Liver (tissue), 9 donors: ENCODE results near the gene PEMT. TPM values are rescaled to one million over a fixed set of nuclear protein-coding genes. Genes with fewer than 3 reads are reported as not detected.

Source experiments
- DNase-seq: peaks from one replicate; pipeline ENCODE4 v3.0.0-alpha.2; 2017; ENCODE audit warnings: low spot score
- H3K27ac ChIP-seq, 2 donors: one replicate each; pipeline ENCODE4 v1.7.0; 2013; ENCODE audit warnings: inconsistent platforms in 2 of 2, low read length in 2 of 2, control low read depth in 1 of 2, low read depth in 1 of 2, mild to moderate bottlenecking in 1 of 2
- H3K27me3 ChIP-seq, 4 donors: one replicate each; pipeline versions ENCODE4 v1.6.1 to v1.7.0; 2013; ENCODE audit warnings: low read length in 3 of 4, inconsistent platforms in 1 of 4, mild to moderate bottlenecking in 1 of 4, moderate library complexity in 1 of 4; ENCODE audit not compliant: control insufficient read depth in 4 of 4, insufficient read depth in 4 of 4
- H3K36me3 ChIP-seq, 4 donors: one replicate each; pipeline versions ENCODE4 v1.6.1 to v1.7.0; 2013; ENCODE audit warnings: low read length in 3 of 4, mild to moderate bottlenecking in 3 of 4, low read depth in 1 of 4, moderate library complexity in 1 of 4; ENCODE audit not compliant: control insufficient read depth in 4 of 4, insufficient read depth in 3 of 4
- H3K4me1 ChIP-seq, 4 donors: one replicate each; pipeline versions ENCODE4 v1.6.1 to v1.7.0; 2013; ENCODE audit warnings: low read length in 3 of 4, mild to moderate bottlenecking in 3 of 4, moderate library complexity in 1 of 4; ENCODE audit not compliant: control insufficient read depth in 4 of 4, insufficient read depth in 4 of 4
- H3K4me3 ChIP-seq, 3 donors: one replicate each; pipeline versions ENCODE4 v1.6.1 to v1.7.0; 2013; ENCODE audit warnings: low read length in 3 of 3, control low read depth in 1 of 3, low read depth in 1 of 3, mild to moderate bottlenecking in 1 of 3
- H3K9ac ChIP-seq, 2 donors: one replicate each; pipeline ENCODE4 v1.7.0; 2013; ENCODE audit warnings: low read length in 2 of 2, mild to moderate bottlenecking in 2 of 2, moderate library complexity in 2 of 2, control low read depth in 1 of 2, low read depth in 1 of 2
- H3K9me3 ChIP-seq, 4 donors: one replicate each; pipeline versions ENCODE4 v1.6.1 to v1.7.0; 2013; ENCODE audit warnings: low read length in 3 of 4; ENCODE audit not compliant: control insufficient read depth in 4 of 4
- EGR1 ChIP-seq, 2 donors: IDR thresholded peaks; 2 replicates each; pipeline ENCODE4 v1.6.1; 2016 to 2018; ENCODE audit warnings: antibody characterized with exemption in 2 of 2, low read depth in 2 of 2
- FOXA1 ChIP-seq: IDR thresholded peaks from 2 replicates; pipeline ENCODE4 v1.6.1; 2016; ENCODE audit warnings: antibody characterized with exemption
- FOXA2 ChIP-seq: IDR thresholded peaks from 2 replicates; pipeline ENCODE4 v1.6.1; 2016; ENCODE audit warnings: antibody characterized with exemption
- GABPA ChIP-seq, 2 donors: IDR thresholded peaks in 1 of 2; conservative IDR thresholded peaks in 1 of 2; 2 replicates each; pipeline ENCODE4 v1.6.1; 2016; ENCODE audit warnings: antibody characterized with exemption in 2 of 2, mild to moderate bottlenecking in 1 of 2, moderate library complexity in 1 of 2
- HNF4A ChIP-seq, 2 donors: conservative IDR thresholded peaks; 2 replicates each; pipeline ENCODE4 v1.6.1; 2016; ENCODE audit warnings: antibody characterized with exemption in 2 of 2, mild to moderate bottlenecking in 2 of 2
- HNF4G ChIP-seq: IDR thresholded peaks from 2 replicates; pipeline ENCODE4 v1.6.1; 2016; ENCODE audit warnings: antibody characterized with exemption
- JUND ChIP-seq, 2 donors: IDR thresholded peaks; 2 replicates each; pipeline ENCODE4 v1.6.1; 2016; ENCODE audit warnings: antibody characterized with exemption in 2 of 2
- NR2F2 ChIP-seq: IDR thresholded peaks from 2 replicates; pipeline ENCODE4 v1.6.1; 2016; ENCODE audit warnings: antibody characterized with exemption
- RAD21 ChIP-seq, 2 donors: IDR thresholded peaks; 2 replicates each; pipeline ENCODE4 v1.6.1; 2016; ENCODE audit warnings: antibody characterized with exemption in 2 of 2, mild to moderate bottlenecking in 2 of 2
- RXRA ChIP-seq, 2 donors: IDR thresholded peaks; 2 replicates each; pipeline ENCODE4 v1.6.1; 2017 to 2018; ENCODE audit warnings: antibody characterized with exemption in 2 of 2, mild to moderate bottlenecking in 1 of 2
- SP1 ChIP-seq: IDR thresholded peaks from 2 replicates; pipeline ENCODE4 v1.6.1; 2018; ENCODE audit warnings: antibody characterized with exemption, mild to moderate bottlenecking
- TAF1 ChIP-seq: conservative IDR thresholded peaks from 2 replicates; pipeline ENCODE4 v1.6.1; 2016; ENCODE audit warnings: antibody characterized with exemption, mild to moderate bottlenecking
- YY1 ChIP-seq: IDR thresholded peaks from 2 replicates; pipeline ENCODE4 v1.6.1; 2016; ENCODE audit warnings: antibody characterized with exemption, mild to moderate bottlenecking
- WGBS: extraction: QIAGEN DNeasy Blood & Tissue Kit; methylation state at CpG from one replicate; pipeline ENCODE4 v1.1.7; 2013; 5-methylcytosine and 5-hydroxymethylcytosine counted together
- polyA plus RNA-seq, 2 donors: library from polyadenylated mRNA; stranded (reverse) in 1 of 2; unstranded in 1 of 2; fragments of 200-250 nt in 1 of 2; fragments of >200 nt in 1 of 2; fragmentation: Nextera tagmentation in 1 of 2; extraction: Ambion mirVana in 1 of 2; gene quantifications; one replicate each; pipeline versions ENCODE4 v1.2.1 to v1.2.3, GENCODE V29; 2013 to 2015
- total RNA-seq, 2 donors: library from RNA; depleted of rRNA; stranded (reverse); fragments of >200 nt; gene quantifications; one replicate each; pipeline ENCODE4 v1.2.3, GENCODE V29; 2014
- TF ChIP-seq, protein P1 (sequence below): fragments of 150-350 bp; IDR thresholded peaks from 2 replicates; pipeline ENCODE4 v1.5.1; 2017; ENCODE audit warnings: improper control_type of control experiment, low read depth, low read length; ENCODE audit not compliant: missing input control
- TF ChIP-seq, protein P2 (sequence below): IDR thresholded peaks from 2 replicates; pipeline ENCODE4 v1.6.1; 2016; ENCODE audit warnings: antibody characterized with exemption
- TF ChIP-seq, protein P3 (sequence below): IDR thresholded peaks from 2 replicates; pipeline ENCODE4 v1.6.1; 2016; ENCODE audit warnings: antibody characterized with exemption
- TF ChIP-seq, protein P4 (sequence below): IDR thresholded peaks from 2 replicates; pipeline ENCODE4 v1.6.1; 2016; ENCODE audit warnings: antibody characterized with exemption, mild to moderate bottlenecking
- TF ChIP-seq, protein P5 (sequence below): IDR thresholded peaks from 2 replicates; pipeline ENCODE4 v1.6.1; 2016; ENCODE audit warnings: antibody characterized with exemption
- donor health status: healthy.
- donor health status: healthy.
- donor health status: healthy.
- donor health status: healthy.
- donor health status: healthy.

The PEMT gene
- total and polyA plus RNA-seq, 4 donors, result 64.6 to 211 (median 184) TPM

DNA sequence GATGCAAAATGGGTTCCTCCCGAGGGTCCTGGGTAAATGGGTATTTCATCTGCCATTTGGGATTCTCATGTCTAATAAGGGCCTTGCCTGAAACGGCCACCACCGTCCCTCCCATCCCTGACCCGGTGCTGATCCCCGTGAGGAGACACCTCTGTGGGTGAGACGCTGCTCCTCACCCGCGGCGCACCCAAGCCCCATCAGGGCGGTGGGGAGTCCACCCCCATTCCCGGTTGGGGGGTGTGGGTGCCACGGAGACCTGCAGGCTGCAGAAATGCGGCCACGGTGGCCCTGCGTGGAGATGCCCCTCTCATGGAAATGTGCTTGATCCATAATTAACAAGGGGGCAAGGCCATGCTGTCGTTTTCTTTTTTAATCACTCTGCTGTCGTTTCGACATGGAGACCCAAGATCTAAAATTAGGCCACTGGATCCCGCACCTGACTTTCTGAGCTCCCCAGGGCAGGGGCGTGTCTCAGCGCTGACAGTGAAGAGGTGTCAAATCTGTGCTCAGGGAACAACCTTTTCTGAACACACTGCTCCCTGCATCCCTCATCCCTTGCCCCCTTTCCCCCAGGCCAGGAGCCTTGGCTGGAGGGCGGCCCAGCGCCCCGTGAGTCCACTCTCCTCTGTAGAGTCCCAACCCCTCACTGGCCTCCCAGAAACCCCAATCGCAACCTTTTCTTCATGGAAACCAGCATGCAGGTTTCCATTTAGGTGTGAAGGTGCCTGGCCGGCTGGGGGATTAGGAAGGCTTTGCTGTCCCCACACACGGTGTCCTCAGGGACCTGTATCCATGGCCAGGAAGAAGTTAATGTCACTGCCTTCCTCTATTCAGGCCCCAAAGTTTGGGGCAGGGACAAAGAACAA is 38.9 kb downstream of the PEMT start:
- WGBS, result 95% methylated on average over 27 of the region's 27 CpGs
- TF ChIP-seq FOXA2 (no peak), RAD21 (IDR thresholded peaks at IDR 0.05) (no peak), NR2F2 (no peak), YY1 (no peak), EGR1 (IDR thresholded peaks at IDR 0.05; ENCODE audit: low read depth in 2 of 2) (no peak), JUND (IDR thresholded peaks at IDR 0.05) (no peak), SP1 (no peak), FOXA1 (no peak)
- TF ChIP-seq, protein P1, sequence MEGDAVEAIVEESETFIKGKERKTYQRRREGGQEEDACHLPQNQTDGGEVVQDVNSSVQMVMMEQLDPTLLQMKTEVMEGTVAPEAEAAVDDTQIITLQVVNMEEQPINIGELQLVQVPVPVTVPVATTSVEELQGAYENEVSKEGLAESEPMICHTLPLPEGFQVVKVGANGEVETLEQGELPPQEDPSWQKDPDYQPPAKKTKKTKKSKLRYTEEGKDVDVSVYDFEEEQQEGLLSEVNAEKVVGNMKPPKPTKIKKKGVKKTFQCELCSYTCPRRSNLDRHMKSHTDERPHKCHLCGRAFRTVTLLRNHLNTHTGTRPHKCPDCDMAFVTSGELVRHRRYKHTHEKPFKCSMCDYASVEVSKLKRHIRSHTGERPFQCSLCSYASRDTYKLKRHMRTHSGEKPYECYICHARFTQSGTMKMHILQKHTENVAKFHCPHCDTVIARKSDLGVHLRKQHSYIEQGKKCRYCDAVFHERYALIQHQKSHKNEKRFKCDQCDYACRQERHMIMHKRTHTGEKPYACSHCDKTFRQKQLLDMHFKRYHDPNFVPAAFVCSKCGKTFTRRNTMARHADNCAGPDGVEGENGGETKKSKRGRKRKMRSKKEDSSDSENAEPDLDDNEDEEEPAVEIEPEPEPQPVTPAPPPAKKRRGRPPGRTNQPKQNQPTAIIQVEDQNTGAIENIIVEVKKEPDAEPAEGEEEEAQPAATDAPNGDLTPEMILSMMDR, result no peak
- TF ChIP-seq, protein P2, sequence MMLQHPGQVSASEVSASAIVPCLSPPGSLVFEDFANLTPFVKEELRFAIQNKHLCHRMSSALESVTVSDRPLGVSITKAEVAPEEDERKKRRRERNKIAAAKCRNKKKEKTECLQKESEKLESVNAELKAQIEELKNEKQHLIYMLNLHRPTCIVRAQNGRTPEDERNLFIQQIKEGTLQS, result no peak
- Histone ChIP-seq H3K4me1 (peaks cover 3 to 32% (median 20%) of the 10 kb centered on the region in 4 donors), H3K4me3 (no peak overlapping the region), H3K27me3 (no peaks in the 10 kb centered on the region), H3K9ac (no peak overlapping the region), H3K36me3 (no peaks in the 10 kb centered on the region), H3K27ac (no peak overlapping the region), H3K9me3 (no peaks in the 10 kb centered on the region)
- no peak for DNase-seq

- 82% methylated on average over 11 of the region's 11 CpGs for WGBS
- H3K36me3 ChIP-seq, result no peaks in the 10 kb centered on the region
- TF ChIP-seq HNF4G (no peak), JUND (IDR thresholded peaks at IDR 0.05) (no peak), FOXA1 (no peak), RAD21 (IDR thresholded peaks at IDR 0.05) (no peak), RXRA (IDR thresholded peaks at IDR 0.05) (no peak), SP1 (no peak), HNF4A (conservative IDR thresholded peaks at IDR 0.05) (no peak), YY1 (no peak), GABPA (IDR thresholded peaks at IDR 0.05 in 1 of 2, conservative IDR thresholded peaks at IDR 0.05 in 1 of 2) (no peak), TAF1 (no peak), NR2F2 (no peak)
- TF ChIP-seq, protein P3, sequence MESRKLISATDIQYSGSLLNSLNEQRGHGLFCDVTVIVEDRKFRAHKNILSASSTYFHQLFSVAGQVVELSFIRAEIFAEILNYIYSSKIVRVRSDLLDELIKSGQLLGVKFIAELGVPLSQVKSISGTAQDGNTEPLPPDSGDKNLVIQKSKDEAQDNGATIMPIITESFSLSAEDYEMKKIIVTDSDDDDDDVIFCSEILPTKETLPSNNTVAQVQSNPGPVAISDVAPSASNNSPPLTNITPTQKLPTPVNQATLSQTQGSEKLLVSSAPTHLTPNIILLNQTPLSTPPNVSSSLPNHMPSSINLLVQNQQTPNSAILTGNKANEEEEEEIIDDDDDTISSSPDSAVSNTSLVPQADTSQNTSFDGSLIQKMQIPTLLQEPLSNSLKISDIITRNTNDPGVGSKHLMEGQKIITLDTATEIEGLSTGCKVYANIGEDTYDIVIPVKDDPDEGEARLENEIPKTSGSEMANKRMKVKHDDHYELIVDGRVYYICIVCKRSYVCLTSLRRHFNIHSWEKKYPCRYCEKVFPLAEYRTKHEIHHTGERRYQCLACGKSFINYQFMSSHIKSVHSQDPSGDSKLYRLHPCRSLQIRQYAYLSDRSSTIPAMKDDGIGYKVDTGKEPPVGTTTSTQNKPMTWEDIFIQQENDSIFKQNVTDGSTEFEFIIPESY, result no peak
- TF ChIP-seq, protein P2, result no peak
- TF ChIP-seq, protein P4, sequence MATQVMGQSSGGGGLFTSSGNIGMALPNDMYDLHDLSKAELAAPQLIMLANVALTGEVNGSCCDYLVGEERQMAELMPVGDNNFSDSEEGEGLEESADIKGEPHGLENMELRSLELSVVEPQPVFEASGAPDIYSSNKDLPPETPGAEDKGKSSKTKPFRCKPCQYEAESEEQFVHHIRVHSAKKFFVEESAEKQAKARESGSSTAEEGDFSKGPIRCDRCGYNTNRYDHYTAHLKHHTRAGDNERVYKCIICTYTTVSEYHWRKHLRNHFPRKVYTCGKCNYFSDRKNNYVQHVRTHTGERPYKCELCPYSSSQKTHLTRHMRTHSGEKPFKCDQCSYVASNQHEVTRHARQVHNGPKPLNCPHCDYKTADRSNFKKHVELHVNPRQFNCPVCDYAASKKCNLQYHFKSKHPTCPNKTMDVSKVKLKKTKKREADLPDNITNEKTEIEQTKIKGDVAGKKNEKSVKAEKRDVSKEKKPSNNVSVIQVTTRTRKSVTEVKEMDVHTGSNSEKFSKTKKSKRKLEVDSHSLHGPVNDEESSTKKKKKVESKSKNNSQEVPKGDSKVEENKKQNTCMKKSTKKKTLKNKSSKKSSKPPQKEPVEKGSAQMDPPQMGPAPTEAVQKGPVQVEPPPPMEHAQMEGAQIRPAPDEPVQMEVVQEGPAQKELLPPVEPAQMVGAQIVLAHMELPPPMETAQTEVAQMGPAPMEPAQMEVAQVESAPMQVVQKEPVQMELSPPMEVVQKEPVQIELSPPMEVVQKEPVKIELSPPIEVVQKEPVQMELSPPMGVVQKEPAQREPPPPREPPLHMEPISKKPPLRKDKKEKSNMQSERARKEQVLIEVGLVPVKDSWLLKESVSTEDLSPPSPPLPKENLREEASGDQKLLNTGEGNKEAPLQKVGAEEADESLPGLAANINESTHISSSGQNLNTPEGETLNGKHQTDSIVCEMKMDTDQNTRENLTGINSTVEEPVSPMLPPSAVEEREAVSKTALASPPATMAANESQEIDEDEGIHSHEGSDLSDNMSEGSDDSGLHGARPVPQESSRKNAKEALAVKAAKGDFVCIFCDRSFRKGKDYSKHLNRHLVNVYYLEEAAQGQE, result no peak
- TF ChIP-seq, protein P1, result no peak
- TF ChIP-seq, protein P5, sequence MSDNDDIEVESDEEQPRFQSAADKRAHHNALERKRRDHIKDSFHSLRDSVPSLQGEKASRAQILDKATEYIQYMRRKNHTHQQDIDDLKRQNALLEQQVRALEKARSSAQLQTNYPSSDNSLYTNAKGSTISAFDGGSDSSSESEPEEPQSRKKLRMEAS, result no peak
These were observed 40.1 kb downstream of the PEMT start for GRCh38 chr17:17551361-17551760.

More at GRCh38 chr17:17551361-17551760, 40.1 kb downstream of the PEMT start:
- peaks cover 5 to 45% (median 30%) of the 10 kb centered on the region in 4 donors for H3K4me1 ChIP-seq
- no peaks in the 10 kb centered on the region for H3K9me3 ChIP-seq
- H3K27ac ChIP-seq, result no peak overlapping the region
- no peak overlapping the region for H3K9ac ChIP-seq
- no peak for DNase-seq
- no peak overlapping the region for H3K4me3 ChIP-seq
- H3K27me3 ChIP-seq, result no peaks in the 10 kb centered on the region
